SJCRH30 (cell line): ENCODE data around the gene COPS4. TPM values are rescaled to one million over a fixed set of nuclear protein-coding genes. Genes with fewer than 3 reads are reported as not detected.
"Not testable (repeated sequence)": the region's sequence is repeated elsewhere in the genome, so short reads cannot be mapped to it uniquely, and the experiment has no call there.

Experiments used
- DNase-seq, 2 experiments: peaks; one replicate each; pipeline ENCODE4 v3.0.0-alpha.2; 2015 to 2020
- H3K27ac ChIP-seq: fragments of 250-450 bp; sonication (Bioruptor Pico); 2 replicates; pipeline ENCODE4 v1.5.1; 2020; ENCODE audit warnings: mild to moderate bottlenecking, moderate library complexity
- H3K27me3 ChIP-seq: fragments of 250-450 bp; sonication (Bioruptor Pico); 2 replicates; pipeline ENCODE4 v1.5.1; 2020; ENCODE audit warnings: mild to moderate bottlenecking, moderate library complexity
- H3K36me3 ChIP-seq: fragments of 250-450 bp; sonication (Bioruptor Pico); 2 replicates; pipeline ENCODE4 v1.5.1; 2020; ENCODE audit warnings: mild to moderate bottlenecking, moderate library complexity
- H3K4me1 ChIP-seq: fragments of 250-450 bp; sonication (Bioruptor Pico); 2 replicates; pipeline ENCODE4 v1.5.1; 2020; ENCODE audit warnings: mild to moderate bottlenecking, moderate library complexity
- H3K4me3 ChIP-seq: fragments of 250-450 bp; sonication (Bioruptor Pico); 2 replicates; pipeline ENCODE4 v1.5.1; 2020; ENCODE audit warnings: mild to moderate bottlenecking, moderate library complexity
- H3K9me3 ChIP-seq: fragments of 250-450 bp; sonication (Bioruptor Pico); replicated peaks from 2 replicates; pipeline ENCODE4 v1.5.1; 2020; ENCODE audit warnings: mild to moderate bottlenecking, moderate library complexity
- total RNA-seq: library from RNA; depleted of rRNA; stranded (reverse); fragments of >200 nt; shearing (Covaris generic); gene quantifications from 2 replicates; pipeline ENCODE4 v1.2.3, GENCODE V29; 2014

The COPS4 gene
- total RNA-seq, 1 experiment from 2014 or later, result 125 TPM

DNA sequence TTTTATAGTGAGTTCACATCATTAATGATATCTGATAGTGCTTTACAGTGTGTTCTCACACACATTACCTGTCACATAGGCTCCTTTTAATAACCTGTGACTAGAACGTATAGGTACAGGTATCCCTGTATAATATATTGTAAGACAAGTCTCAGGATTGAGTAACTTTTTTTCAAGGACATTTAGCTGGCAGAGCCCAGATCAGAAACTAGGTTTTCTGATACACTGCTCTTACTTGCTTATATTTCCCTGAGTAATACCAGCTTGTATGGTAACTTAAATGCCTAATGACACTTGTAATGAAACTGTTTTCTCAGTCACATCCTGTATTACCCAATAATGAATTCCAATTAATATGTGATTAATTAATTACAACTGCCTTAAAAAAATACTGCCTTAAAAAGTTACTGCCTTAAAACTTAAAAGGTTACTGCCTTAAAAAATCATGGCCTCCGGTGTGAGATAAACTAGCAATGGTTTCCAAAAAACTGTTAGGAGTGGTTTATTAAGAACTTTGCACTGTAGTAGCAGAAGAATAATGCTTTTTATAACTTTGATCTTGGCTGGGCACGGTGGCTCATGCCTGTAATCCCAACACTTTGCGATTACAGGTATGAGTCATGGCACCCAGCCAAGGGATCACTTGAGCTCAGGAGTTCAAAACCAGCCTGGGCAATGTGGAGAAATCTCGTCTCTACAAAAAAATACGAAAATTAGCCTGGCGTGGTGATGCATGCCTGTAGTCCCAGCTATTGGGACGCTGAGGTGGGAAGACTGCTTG lies 11.9 kb downstream of the COPS4 start:
- Histone ChIP-seq H3K27ac (no peak overlapping the region), H3K4me3 (no peak overlapping the region), H3K4me1 (no peaks in the 10 kb centered on the region), H3K36me3 (peaks cover 30% of the 10 kb centered on the region), H3K9me3 (no peaks in the 10 kb centered on the region), H3K27me3 (no peaks in the 10 kb centered on the region)
- DNase-seq, result no peak

DNA sequence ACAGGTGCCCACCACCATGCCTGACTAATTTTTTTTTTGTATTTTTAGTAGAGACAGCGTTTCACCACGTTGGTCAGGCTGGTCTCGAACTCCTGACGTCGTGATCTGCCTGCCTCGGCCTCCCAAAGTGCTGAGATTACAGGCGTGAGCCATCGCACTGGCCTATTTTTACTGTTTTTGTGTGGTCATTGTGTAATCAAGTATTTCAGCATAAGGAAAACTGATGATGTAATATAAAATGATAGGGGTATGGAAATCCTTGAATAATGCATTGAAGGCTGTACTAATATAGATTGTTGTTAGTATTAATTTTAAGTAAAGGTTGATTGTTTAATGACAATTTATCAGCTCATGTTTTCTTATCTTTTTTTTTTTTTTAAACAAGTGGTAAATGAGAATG lies 13.8 kb downstream of the COPS4 start:
- H3K4me1 ChIP-seq, result not testable (repeated sequence)

GRCh38 chr4:83054928-83055327 lies 19.9 kb downstream of the COPS4 start:
- no peaks in the 10 kb centered on the region for H3K9me3 ChIP-seq
- no peaks in the 10 kb centered on the region for H3K27me3 ChIP-seq

More for the DNA sequence above, 13.8 kb downstream of the COPS4 start:
- H3K27ac ChIP-seq, H3K27me3 ChIP-seq, DNase-seq, H3K4me3 ChIP-seq, H3K9me3 ChIP-seq: not testable (repeated sequence)
- peaks cover 31% of the 10 kb centered on the region for H3K36me3 ChIP-seq

GRCh38 chr4:83062739-83063138 lies 27.8 kb downstream of the COPS4 start:
- Histone ChIP-seq H3K4me3 (no peak overlapping the region), H3K27ac (0 out of 2 replicates have a peak overlapping the region, but pooled peaks have one; percentile 1), H3K27me3 (no peaks in the 10 kb centered on the region), H3K9me3 (no peaks in the 10 kb centered on the region), H3K36me3 (peaks cover 47% of the 10 kb centered on the region), H3K4me1 (peaks cover 6% of the 10 kb centered on the region)
- no peak for DNase-seq

More at GRCh38 chr4:83054928-83055327, 19.9 kb downstream of the COPS4 start:
- Histone ChIP-seq H3K4me1 (no peaks in the 10 kb centered on the region), H3K27ac (no peak overlapping the region), H3K36me3 (peaks cover 39% of the 10 kb centered on the region), H3K4me3 (no peak overlapping the region)
- peak in 1 of 2 experiments; percentile 30 for DNase-seq

DNA sequence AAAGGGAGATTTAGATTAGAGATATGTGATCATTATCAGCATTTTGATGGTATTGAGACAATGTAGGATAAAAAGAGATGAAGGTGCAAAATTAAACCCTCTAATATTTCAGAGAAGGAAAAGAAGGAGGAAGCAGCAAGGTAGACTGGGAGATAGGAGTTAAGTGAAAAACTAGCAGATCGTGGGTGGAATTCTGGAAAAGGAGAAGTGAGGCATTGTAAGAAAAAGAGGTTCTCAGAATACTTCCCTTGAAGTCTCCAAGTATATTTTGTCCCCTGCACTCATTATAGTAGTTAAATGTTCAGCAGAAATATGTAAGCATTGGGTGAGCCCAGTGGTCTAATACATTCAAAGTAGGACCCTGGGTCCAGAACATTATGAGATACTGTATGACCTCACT lies 30.3 kb downstream of the COPS4 start:
- H3K36me3 ChIP-seq, result peaks cover 58% of the 10 kb centered on the region
- H3K4me1 ChIP-seq, result peaks cover 8% of the 10 kb centered on the region
- no peak overlapping the region for H3K4me3 ChIP-seq
- no peak for DNase-seq
- H3K27ac ChIP-seq, result no peak overlapping the region
- no peaks in the 10 kb centered on the region for H3K9me3 ChIP-seq
- H3K27me3 ChIP-seq, result no peaks in the 10 kb centered on the region

- H3K27me3 ChIP-seq, result no peaks in the 10 kb centered on the region
- H3K9me3 ChIP-seq, result no peaks in the 10 kb centered on the region
- H3K27ac ChIP-seq, result no peak overlapping the region
- no peak overlapping the region for H3K4me3 ChIP-seq
- peaks cover 20% of the 10 kb centered on the region for H3K4me1 ChIP-seq
- peak in 1 of 2 experiments; percentile 15 for DNase-seq
- peaks cover 50% of the 10 kb centered on the region for H3K36me3 ChIP-seq
Observed at GRCh38 chr4:83067058-83067639, 32.2 kb downstream of the COPS4 start.

GRCh38 chr4:83071116-83071515 lies 36.1 kb downstream of the COPS4 start:
- Histone ChIP-seq H3K27me3 (no peaks in the 10 kb centered on the region), H3K36me3 (peaks cover 56% of the 10 kb centered on the region), H3K27ac (peak overlapping the region; percentile 28), H3K4me3 (no peak overlapping the region), H3K9me3 (no peaks in the 10 kb centered on the region), H3K4me1 (peaks cover 36% of the 10 kb centered on the region)
- peak in 1 of 2 experiments; percentile 62 for DNase-seq

GRCh38 chr4:83074086-83074704 lies 39.2 kb downstream of the COPS4 start:
- Histone ChIP-seq H3K27me3 (no peaks in the 10 kb centered on the region), H3K9me3 (no peaks in the 10 kb centered on the region), H3K27ac (peak overlapping the region; percentile 68), H3K36me3 (peaks cover 38% of the 10 kb centered on the region), H3K4me1 (peaks cover 30% of the 10 kb centered on the region), H3K4me3 (no peak overlapping the region)
- DNase-seq, result peak; percentile 44 to 77

GRCh38 chr4:83074783-83075182 lies 39.8 kb downstream of the COPS4 start:
- H3K4me1 ChIP-seq, result peaks cover 30% of the 10 kb centered on the region
- not testable (repeated sequence) for H3K27me3 ChIP-seq, H3K4me3 ChIP-seq, H3K9me3 ChIP-seq
- DNase-seq, result peak; percentile 79 to 81
- H3K36me3 ChIP-seq, result peaks cover 32% of the 10 kb centered on the region
- peak overlapping the region; percentile 68 for H3K27ac ChIP-seq

- H3K4me1 ChIP-seq, result peaks cover 26% of the 10 kb centered on the region
- DNase-seq, result peak in 1 of 2 experiments; percentile 30
- H3K27ac ChIP-seq, result peak overlapping the region; percentile 68
Observed at GRCh38 chr4:83075311-83076095, 40.5 kb downstream of the COPS4 start.

GRCh38 chr4:83080561-83080960 lies 45.6 kb downstream of the COPS4 start:
- no peak for DNase-seq
- no peak overlapping the region for H3K4me3 ChIP-seq
- no peak overlapping the region for H3K27ac ChIP-seq
- no peaks in the 10 kb centered on the region for H3K27me3 ChIP-seq
- peaks cover 12% of the 10 kb centered on the region for H3K36me3 ChIP-seq
- peaks cover 9% of the 10 kb centered on the region for H3K4me1 ChIP-seq
- H3K9me3 ChIP-seq, result no peaks in the 10 kb centered on the region

More at GRCh38 chr4:83075311-83076095, 40.5 kb downstream of the COPS4 start:
- H3K27me3 ChIP-seq, result no peaks in the 10 kb centered on the region
- no peaks in the 10 kb centered on the region for H3K9me3 ChIP-seq
- H3K36me3 ChIP-seq, result peaks cover 29% of the 10 kb centered on the region
- H3K4me3 ChIP-seq, result no peak overlapping the region

DNA sequence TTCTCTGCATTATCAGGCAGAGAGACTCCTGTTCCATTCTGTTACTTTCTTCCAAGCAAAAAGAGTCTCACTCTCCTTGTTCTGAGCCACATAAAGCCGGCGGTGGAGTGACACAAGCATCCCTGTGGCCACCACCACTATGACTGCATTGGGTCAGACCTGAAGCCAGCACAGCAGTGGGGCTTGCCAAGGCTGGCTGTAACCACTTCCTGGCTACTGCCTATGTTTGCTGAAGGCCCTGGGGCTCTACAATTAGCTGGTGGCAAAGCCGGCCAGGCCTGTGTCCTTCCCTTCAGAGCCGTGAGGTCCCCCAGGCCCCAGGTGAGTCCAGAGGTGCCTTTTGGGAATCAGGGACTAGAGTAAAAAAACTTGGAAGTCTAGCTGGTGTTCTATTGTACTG lies 47.8 kb downstream of the COPS4 start:
- no peaks in the 10 kb centered on the region for H3K9me3 ChIP-seq
- no peak for DNase-seq
- H3K4me3 ChIP-seq, result no peak overlapping the region
- H3K27ac ChIP-seq, result no peak overlapping the region
- H3K27me3 ChIP-seq, result no peaks in the 10 kb centered on the region
- H3K4me1 ChIP-seq, result peaks cover 4% of the 10 kb centered on the region; the same call in 1 of the 2 replicates
- no peaks in the 10 kb centered on the region for H3K36me3 ChIP-seq

DNA sequence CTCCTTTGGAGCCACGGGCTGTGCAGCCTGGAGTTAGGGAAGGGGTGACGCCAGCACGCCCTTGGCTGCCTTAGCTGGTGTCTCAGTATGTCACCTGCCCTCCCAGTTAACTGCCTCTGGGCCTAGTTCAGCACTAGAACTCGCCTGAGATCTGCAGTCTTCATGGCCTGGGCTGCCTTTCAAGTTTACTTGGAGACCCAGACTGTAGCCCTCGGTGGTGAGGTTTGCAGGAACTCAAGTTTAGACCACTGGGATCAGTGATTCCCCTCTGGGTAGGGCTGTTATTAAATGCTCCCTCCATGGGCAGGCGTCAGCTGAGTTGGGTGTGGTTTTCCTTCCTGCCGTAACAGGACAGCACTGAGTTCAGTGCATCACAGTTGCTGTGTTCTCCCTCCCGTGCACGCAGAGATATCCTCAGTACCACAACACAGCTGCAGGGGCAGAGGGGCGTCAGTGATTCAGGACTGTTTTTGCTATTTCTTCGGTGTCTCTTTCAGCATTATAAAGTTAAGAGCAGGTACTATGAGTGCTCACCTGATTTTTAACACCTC lies 49.0 kb downstream of the COPS4 start:
- Histone ChIP-seq H3K36me3 (no peaks in the 10 kb centered on the region), H3K27me3 (no peaks in the 10 kb centered on the region), H3K9me3 (no peaks in the 10 kb centered on the region), H3K27ac (no peak overlapping the region), H3K4me1 (peaks cover 4% of the 10 kb centered on the region; the same call in 1 of the 2 replicates), H3K4me3 (no peak overlapping the region)
- DNase-seq, result peak; percentile 53 to 70

GRCh38 chr4:83084956-83085355 lies 50.0 kb downstream of the COPS4 start:
- H3K36me3 ChIP-seq, H3K27me3 ChIP-seq, DNase-seq, H3K4me1 ChIP-seq, H3K4me3 ChIP-seq, H3K9me3 ChIP-seq, H3K27ac ChIP-seq: not testable (repeated sequence)
